Choroid plexus epithelial cell (primary cell): ENCODE results near the gene DAZAP2.
"Not testable (repeated sequence)": the region's sequence is repeated elsewhere in the genome, so short reads cannot be mapped to it uniquely, and the experiment has no call there.

Source experiments
- DNase-seq: peaks from one replicate; pipeline ENCODE4 v3.0.0-alpha.2; 2010; ENCODE audit warnings: low read depth
- H3K4me3 ChIP-seq: 2 replicates; pipeline ENCODE4 v1.5.1; 2011; ENCODE audit warnings: low read depth, mild to moderate bottlenecking, control low read depth, low read length, moderate library complexity
- CTCF ChIP-seq: conservative IDR thresholded peaks from 2 replicates; pipeline ENCODE4 v1.5.1; 2011; ENCODE audit warnings: low read depth, mild to moderate bottlenecking, control low read depth, inconsistent platforms, low read length, moderate library complexity

Gene DAZAP2

GRCh38 chr12:51246254-51246853, 7.7 kb downstream of the DAZAP2 start:
- DNase-seq: peak; percentile 65
- peak overlapping the region; percentile 26 for H3K4me3 ChIP-seq

GRCh38 chr12:51247523-51248206, 9.0 kb downstream of the DAZAP2 start:
- TF ChIP-seq CTCF: no peak
- DNase-seq: no peak
- no peak overlapping the region for H3K4me3 ChIP-seq

More at GRCh38 chr12:51246254-51246853, 7.7 kb downstream of the DAZAP2 start:
- TF ChIP-seq CTCF: peak; percentile 33

- no peak for TF ChIP-seq CTCF
- no peak overlapping the region for H3K4me3 ChIP-seq
- DNase-seq: no peak
These were observed 14.7 kb downstream of the DAZAP2 start for GRCh38 chr12:51253276-51253675.

- DNase-seq: no peak
- no peak for TF ChIP-seq CTCF
- H3K4me3 ChIP-seq: no peak overlapping the region
These were observed 15.9 kb downstream of the DAZAP2 start for GRCh38 chr12:51254536-51254935.

- H3K4me3 ChIP-seq, DNase-seq: not testable (repeated sequence)
These were observed 21.0 kb downstream of the DAZAP2 start for GRCh38 chr12:51259600-51259999.

GRCh38 chr12:51262758-51263177, 24.1 kb downstream of the DAZAP2 start:
- TF ChIP-seq CTCF: peak; percentile 33
- DNase-seq: peak; percentile 15
- no peak overlapping the region for H3K4me3 ChIP-seq

- no peak overlapping the region for H3K4me3 ChIP-seq
- TF ChIP-seq CTCF: no peak
- DNase-seq: no peak
These were observed 24.7 kb downstream of the DAZAP2 start for GRCh38 chr12:51263341-51263740.
